Type B pancreatic cell (in vitro differentiated cells): ENCODE measurements around the gene ALKBH3. TPM values are rescaled to one million over a fixed set of nuclear protein-coding genes. Genes with fewer than 3 reads are reported as not detected.

Experiments used
- DNase-seq: peaks from one replicate; pipeline ENCODE4 v3.0.0; 2021; ENCODE audit warnings: mixed read lengths; ENCODE audit not compliant: unreplicated experiment; ENCODE audit errors: extremely low spot score
- H3K27ac Mint-ChIP-seq: 2 replicates; pipeline ENCODE4 v1.8.0; 2021; ENCODE audit warnings: mild to moderate bottlenecking, mixed read lengths
- H3K27me3 Mint-ChIP-seq: 2 replicates; pipeline ENCODE4 v1.8.0; 2021; ENCODE audit warnings: mixed read lengths
- H3K36me3 Mint-ChIP-seq: 2 replicates; pipeline ENCODE4 v1.8.0; 2021; ENCODE audit warnings: mixed read lengths
- H3K4me1 Mint-ChIP-seq: one replicate; pipeline ENCODE4 v1.8.0; 2021; ENCODE audit warnings: mixed read lengths; ENCODE audit not compliant: unreplicated experiment
- H3K4me3 Mint-ChIP-seq: 2 replicates; pipeline ENCODE4 v1.8.0; 2021; ENCODE audit warnings: mild to moderate bottlenecking, mixed read lengths
- H3K9me3 Mint-ChIP-seq: 2 replicates; pipeline ENCODE4 v1.8.0; 2021; ENCODE audit warnings: mixed read lengths
- total RNA-seq: library from RNA; stranded (reverse); gene quantifications from 2 replicates; pipeline ENCODE4 v1.2.1, GENCODE V29; 2021; ENCODE audit warnings: low replicate concordance
- TF ChIP-seq, protein P1 (sequence below): fragments of 200-600 bp; sonication (generic); conservative IDR thresholded peaks from 2 replicates; pipeline ENCODE4 v1.5.0; 2021; ENCODE audit warnings: antibody characterized with exemption, mild to moderate bottlenecking

The ALKBH3 gene
- total RNA-seq, 1 donor from 2014 or later = 27.3 TPM

DNA sequence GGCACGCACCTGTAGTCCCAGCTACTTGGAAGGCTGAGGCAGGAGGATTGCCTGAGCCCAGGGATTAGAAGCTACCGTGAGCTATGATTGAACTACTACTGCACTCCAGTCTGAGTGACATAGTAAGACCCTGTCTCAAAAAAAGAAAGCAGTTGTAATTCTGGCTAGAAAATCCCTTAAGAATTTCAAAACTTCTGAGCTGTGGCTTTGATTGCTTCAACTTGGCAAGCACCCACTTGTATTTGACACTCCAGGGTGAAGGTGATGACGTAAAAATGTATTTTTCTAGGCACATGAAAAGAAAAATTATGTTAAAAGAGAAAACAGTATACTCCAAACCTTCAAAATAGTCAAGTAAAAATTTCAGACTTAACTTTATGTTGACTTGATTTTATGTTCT lies 23.6 kb upstream of the ALKBH3 start:
- Mint-ChIP-seq H3K27ac (no peak overlapping the region), H3K36me3 (peaks cover 8% of the 10 kb centered on the region), H3K4me3 (no peak overlapping the region), H3K4me1 (no peaks in the 10 kb centered on the region), H3K27me3 (no peaks in the 10 kb centered on the region), H3K9me3 (peaks cover 5% of the 10 kb centered on the region)
- DNase-seq = no peak
- TF ChIP-seq, protein P1, sequence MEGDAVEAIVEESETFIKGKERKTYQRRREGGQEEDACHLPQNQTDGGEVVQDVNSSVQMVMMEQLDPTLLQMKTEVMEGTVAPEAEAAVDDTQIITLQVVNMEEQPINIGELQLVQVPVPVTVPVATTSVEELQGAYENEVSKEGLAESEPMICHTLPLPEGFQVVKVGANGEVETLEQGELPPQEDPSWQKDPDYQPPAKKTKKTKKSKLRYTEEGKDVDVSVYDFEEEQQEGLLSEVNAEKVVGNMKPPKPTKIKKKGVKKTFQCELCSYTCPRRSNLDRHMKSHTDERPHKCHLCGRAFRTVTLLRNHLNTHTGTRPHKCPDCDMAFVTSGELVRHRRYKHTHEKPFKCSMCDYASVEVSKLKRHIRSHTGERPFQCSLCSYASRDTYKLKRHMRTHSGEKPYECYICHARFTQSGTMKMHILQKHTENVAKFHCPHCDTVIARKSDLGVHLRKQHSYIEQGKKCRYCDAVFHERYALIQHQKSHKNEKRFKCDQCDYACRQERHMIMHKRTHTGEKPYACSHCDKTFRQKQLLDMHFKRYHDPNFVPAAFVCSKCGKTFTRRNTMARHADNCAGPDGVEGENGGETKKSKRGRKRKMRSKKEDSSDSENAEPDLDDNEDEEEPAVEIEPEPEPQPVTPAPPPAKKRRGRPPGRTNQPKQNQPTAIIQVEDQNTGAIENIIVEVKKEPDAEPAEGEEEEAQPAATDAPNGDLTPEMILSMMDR = no peak

GRCh38 chr11:43861141-43861540 lies 19.5 kb upstream of the ALKBH3 start:
- no peaks in the 10 kb centered on the region for H3K27me3 Mint-ChIP-seq
- H3K4me3 Mint-ChIP-seq = no peak overlapping the region
- DNase-seq = no peak
- peaks cover 5% of the 10 kb centered on the region for H3K9me3 Mint-ChIP-seq
- no peak overlapping the region for H3K27ac Mint-ChIP-seq
- H3K4me1 Mint-ChIP-seq = no peaks in the 10 kb centered on the region
- H3K36me3 Mint-ChIP-seq = peaks cover 5% of the 10 kb centered on the region
- TF ChIP-seq, protein P1 = no peak

DNA sequence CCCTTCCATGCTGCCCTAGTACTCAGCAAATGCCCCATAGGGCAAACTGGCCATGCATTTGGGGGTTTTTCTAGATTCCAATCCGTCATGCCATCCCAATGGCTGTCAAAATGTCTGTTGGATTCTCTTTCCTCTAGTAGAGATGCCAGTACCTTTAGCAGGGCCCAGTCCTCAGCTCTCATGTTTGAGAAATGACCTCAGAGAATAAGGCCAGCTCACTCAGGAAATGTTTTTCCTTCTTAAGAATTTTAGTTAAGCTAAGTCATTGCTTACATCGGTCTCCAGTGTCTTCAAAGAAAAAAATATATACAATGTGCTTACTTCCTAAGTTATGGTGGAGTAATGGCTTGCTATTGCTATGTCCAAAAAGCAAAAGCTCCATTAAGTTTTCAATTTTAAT lies 14.1 kb upstream of the ALKBH3 start:
- Mint-ChIP-seq H3K4me3 (no peak overlapping the region), H3K36me3 (no peaks in the 10 kb centered on the region), H3K9me3 (no peaks in the 10 kb centered on the region), H3K27me3 (peaks cover 29% of the 10 kb centered on the region), H3K4me1 (no peaks in the 10 kb centered on the region), H3K27ac (no peak overlapping the region)
- DNase-seq = no peak
- TF ChIP-seq, protein P1 = no peak

GRCh38 chr11:43866969-43867368 lies 13.7 kb upstream of the ALKBH3 start:
- H3K27ac Mint-ChIP-seq = no peak overlapping the region

GRCh38 chr11:43868852-43869567 lies 11.6 kb upstream of the ALKBH3 start:
- no peak for DNase-seq
- peaks cover 52% of the 10 kb centered on the region for H3K27me3 Mint-ChIP-seq

More at GRCh38 chr11:43866969-43867368, 13.7 kb upstream of the ALKBH3 start:
- no peak overlapping the region for H3K4me3 Mint-ChIP-seq
- DNase-seq = no peak
- H3K9me3 Mint-ChIP-seq = no peaks in the 10 kb centered on the region
- peaks cover 32% of the 10 kb centered on the region for H3K27me3 Mint-ChIP-seq
- H3K4me1 Mint-ChIP-seq = no peaks in the 10 kb centered on the region
- H3K36me3 Mint-ChIP-seq = no peaks in the 10 kb centered on the region
- TF ChIP-seq, protein P1 = no peak

More at GRCh38 chr11:43868852-43869567, 11.6 kb upstream of the ALKBH3 start:
- H3K27ac Mint-ChIP-seq = no peak overlapping the region
- TF ChIP-seq, protein P1 = no peak
- H3K36me3 Mint-ChIP-seq = no peaks in the 10 kb centered on the region
- no peaks in the 10 kb centered on the region for H3K4me1 Mint-ChIP-seq
- H3K4me3 Mint-ChIP-seq = no peak overlapping the region
- no peaks in the 10 kb centered on the region for H3K9me3 Mint-ChIP-seq
